Dendritic cell treated with granulocyte-macrophage colony-stimulating factor and Interleukin-4, amounts not matched to agents 40 ng/mL and 50 ng/mL, for 4 days (primary cell): ENCODE data around the gene C9orf72.
"Not testable (repeated sequence)": the region's sequence is repeated elsewhere in the genome, so short reads cannot be mapped to it uniquely, and the experiment has no call there.

ENCODE experiments used
- H3K27ac Mint-ChIP-seq: one replicate; pipeline ENCODE4 v1.8.0; 2022; ENCODE audit warnings: mild to moderate bottlenecking, mixed read lengths
- H3K27me3 Mint-ChIP-seq: one replicate; pipeline ENCODE4 v1.8.0; 2022; ENCODE audit warnings: mild to moderate bottlenecking, mixed read lengths
- H3K36me3 Mint-ChIP-seq: one replicate; pipeline ENCODE4 v1.8.0; 2022; ENCODE audit warnings: low read depth, mixed read lengths
- H3K4me1 Mint-ChIP-seq: one replicate; pipeline ENCODE4 v1.8.0; 2022; ENCODE audit warnings: low read depth, mixed read lengths
- H3K4me3 Mint-ChIP-seq: one replicate; pipeline ENCODE4 v1.8.0; 2022; ENCODE audit warnings: mild to moderate bottlenecking, moderate library complexity, mixed read lengths
- H3K9me3 Mint-ChIP-seq: one replicate; pipeline ENCODE4 v1.8.0; 2022; ENCODE audit warnings: mixed read lengths
- intact Hi-C: fragments of 100-400 bp; cut with micrococcal nuclease; formaldehyde crosslinking; loops from one replicate; pipeline ENCODE4 v1.15.0; 2022

Gene C9orf72, protein sequence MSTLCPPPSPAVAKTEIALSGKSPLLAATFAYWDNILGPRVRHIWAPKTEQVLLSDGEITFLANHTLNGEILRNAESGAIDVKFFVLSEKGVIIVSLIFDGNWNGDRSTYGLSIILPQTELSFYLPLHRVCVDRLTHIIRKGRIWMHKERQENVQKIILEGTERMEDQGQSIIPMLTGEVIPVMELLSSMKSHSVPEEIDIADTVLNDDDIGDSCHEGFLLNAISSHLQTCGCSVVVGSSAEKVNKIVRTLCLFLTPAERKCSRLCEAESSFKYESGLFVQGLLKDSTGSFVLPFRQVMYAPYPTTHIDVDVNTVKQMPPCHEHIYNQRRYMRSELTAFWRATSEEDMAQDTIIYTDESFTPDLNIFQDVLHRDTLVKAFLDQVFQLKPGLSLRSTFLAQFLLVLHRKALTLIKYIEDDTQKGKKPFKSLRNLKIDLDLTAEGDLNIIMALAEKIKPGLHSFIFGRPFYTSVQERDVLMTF

DNA sequence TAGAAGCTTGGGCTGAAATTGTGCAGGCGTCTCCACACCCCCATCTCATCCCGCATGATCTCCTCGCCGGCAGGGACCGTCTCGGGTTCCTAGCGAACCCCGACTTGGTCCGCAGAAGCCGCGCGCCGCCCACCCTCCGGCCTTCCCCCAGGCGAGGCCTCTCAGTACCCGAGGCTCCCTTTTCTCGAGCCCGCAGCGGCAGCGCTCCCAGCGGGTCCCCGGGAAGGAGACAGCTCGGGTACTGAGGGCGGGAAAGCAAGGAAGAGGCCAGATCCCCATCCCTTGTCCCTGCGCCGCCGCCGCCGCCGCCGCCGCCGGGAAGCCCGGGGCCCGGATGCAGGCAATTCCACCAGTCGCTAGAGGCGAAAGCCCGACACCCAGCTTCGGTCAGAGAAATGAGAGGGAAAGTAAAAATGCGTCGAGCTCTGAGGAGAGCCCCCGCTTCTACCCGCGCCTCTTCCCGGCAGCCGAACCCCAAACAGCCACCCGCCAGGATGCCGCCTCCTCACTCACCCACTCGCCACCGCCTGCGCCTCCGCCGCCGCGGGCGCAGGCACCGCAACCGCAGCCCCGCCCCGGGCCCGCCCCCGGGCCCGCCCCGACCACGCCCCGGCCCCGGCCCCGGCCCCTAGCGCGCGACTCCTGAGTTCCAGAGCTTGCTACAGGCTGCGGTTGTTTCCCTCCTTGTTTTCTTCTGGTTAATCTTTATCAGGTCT lies at the start of gene C9orf72:
TSS of gene C9orf72 (minus strand) at position 564 of the 716 bp plus-strand sequence. CDS start 6,361 bp downstream, outside the sequence.
- intact Hi-C loops: loop anchor here (1.0 to 5.0 kb wide), 3 partner anchors 26 to 129 kb away; no protein-coding TSS in a partner anchor
- H3K36me3 Mint-ChIP-seq: peaks cover 49% of the 10 kb centered on the region
- H3K27me3 Mint-ChIP-seq: no peaks in the 10 kb centered on the region
- peak within 1 kb of the TSS; percentile 97 for H3K27ac Mint-ChIP-seq
- peaks cover 15% of the 10 kb centered on the region for H3K9me3 Mint-ChIP-seq
- peaks cover 42% of the 10 kb centered on the region for H3K4me1 Mint-ChIP-seq
- peak within 1 kb of the TSS; percentile 93 for H3K4me3 Mint-ChIP-seq

DNA sequence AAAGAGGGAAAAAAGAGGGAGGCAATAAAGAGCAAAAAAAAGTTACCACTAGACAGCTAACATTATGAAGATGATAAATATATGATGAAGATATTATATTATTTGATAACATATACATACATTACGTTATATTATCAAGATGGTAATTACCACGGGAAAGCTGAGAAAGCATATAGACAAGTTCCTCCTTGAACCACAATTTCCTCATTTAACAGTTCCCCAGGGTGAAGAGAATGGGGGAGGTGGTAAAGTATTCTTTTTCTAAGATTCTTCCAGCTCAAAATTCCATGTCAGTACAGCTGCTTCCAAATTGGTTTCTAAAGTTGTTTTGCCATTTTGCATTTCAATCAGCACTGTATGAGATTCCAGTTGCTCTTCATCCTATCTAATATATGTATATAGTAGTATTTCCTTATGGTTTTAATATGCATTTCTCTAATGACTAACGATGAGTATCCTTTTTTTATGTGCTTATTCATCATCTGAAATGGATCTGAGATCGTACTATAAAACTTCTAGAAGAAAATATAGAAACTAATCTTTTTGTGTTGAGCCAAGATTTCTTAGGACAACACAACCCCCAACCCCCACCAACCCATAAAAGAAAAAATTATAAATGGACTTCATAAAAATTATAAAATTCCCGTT lies 49.5 kb upstream of the C9orf72 start:
- intact Hi-C loops: no loop called here
- Mint-ChIP-seq H3K9me3 (no peaks in the 10 kb centered on the region), H3K4me1 (peaks cover 41% of the 10 kb centered on the region), H3K36me3 (no peaks in the 10 kb centered on the region), H3K27me3 (no peaks in the 10 kb centered on the region), H3K4me3 (no peak overlapping the region), H3K27ac (peak overlapping the region; percentile 53)

DNA sequence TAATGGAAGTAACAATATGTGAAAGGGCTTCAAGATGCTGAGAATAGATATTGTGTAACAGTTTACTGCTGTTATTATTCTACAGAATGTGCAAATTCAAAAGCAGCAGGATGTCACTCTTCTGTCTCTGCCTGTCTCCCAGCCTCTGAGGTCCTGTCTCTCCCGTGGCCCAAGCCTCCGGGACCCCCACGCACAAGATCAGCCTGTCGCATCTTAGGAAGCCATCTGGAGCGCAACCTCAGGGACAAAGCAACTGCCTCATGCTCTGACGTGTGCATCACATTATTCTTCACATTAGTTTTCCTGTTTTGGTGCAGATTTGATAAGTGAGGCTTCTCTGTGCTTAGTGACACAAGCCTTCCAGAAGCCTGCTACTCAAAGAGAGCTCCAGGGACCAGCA lies 46.5 kb upstream of the C9orf72 start:
- intact Hi-C loops: no loop called here
- Mint-ChIP-seq H3K4me1 (peaks cover 36% of the 10 kb centered on the region), H3K36me3 (no peaks in the 10 kb centered on the region), H3K27ac (peak overlapping the region; percentile 19), H3K4me3 (no peak overlapping the region), H3K9me3 (no peaks in the 10 kb centered on the region), H3K27me3 (no peaks in the 10 kb centered on the region)

DNA sequence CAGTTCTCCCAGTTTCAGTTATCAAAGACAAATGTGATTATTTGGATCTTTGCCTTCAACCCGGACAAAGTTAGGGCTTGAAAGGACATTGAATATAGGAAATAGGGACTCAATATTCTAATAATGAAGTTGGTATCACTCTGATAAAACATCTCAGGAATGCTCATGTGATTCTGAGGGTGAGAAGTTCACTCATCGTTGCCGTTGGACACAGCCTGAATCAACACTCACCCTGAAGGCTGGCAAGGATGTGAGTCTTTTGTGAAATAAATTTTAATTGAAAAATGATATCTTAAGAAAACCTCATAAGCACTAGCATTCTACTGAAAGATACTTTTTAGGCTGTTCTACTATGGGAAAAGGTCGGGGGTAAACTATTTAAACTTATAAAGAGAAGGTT lies 44.8 kb upstream of the C9orf72 start:
- Mint-ChIP-seq H3K4me3 (no peak overlapping the region), H3K36me3 (no peaks in the 10 kb centered on the region), H3K27ac (no peak overlapping the region), H3K4me1 (peaks cover 27% of the 10 kb centered on the region), H3K9me3 (no peaks in the 10 kb centered on the region), H3K27me3 (no peaks in the 10 kb centered on the region)
- intact Hi-C loops: no loop called here

DNA sequence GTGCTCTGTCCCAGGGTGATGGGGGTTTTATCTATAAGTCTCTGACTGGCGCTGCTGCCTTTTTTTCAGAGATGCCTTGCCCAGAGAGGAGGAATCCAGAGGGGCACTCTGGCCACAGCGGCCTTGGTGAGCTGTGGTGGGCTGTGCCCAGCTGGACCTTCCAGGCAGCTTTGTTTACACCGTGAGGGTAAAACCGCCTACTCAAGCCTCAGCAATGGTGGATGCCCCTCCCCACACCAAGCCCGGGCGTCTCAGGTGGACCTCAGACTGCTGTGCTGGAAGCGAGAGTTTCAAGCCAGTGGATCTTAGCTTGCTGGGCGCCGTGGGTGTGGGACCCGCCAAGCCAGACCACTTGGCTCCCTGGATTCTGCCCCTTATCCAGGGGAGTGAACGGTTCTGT lies 41.3 kb upstream of the C9orf72 start:
- intact Hi-C loops: no loop called here
- Mint-ChIP-seq H3K4me1 (peaks cover 34% of the 10 kb centered on the region), H3K27me3 (no peaks in the 10 kb centered on the region), H3K4me3 (no peak overlapping the region), H3K9me3 (no peaks in the 10 kb centered on the region), H3K36me3 (no peaks in the 10 kb centered on the region), H3K27ac (no peak overlapping the region)

DNA sequence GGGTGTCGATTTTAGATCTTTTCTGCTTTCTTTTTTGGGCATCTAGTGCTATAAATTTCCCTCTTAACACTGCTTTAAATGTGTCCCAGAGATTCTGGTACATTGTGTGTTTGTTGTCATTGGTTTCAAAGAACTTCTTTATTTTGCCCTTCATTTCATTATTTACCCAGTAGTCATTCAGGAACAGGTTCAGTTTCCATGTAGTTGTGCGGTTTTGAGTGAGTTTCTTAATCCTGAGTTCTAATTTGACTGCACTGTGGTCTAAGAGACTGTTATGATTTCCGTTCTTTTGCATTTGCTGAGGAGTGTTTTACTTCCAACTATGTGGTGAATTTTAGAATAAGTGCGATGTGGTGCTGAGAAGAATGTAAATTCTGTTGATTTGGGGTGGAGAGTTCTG lies 38.8 kb upstream of the C9orf72 start:
- H3K27me3 Mint-ChIP-seq, H3K9me3 Mint-ChIP-seq, H3K4me3 Mint-ChIP-seq, H3K36me3 Mint-ChIP-seq, intact Hi-C loops: not testable (repeated sequence)
- peak overlapping the region; percentile 46 for H3K27ac Mint-ChIP-seq
- peaks cover 38% of the 10 kb centered on the region for H3K4me1 Mint-ChIP-seq

DNA sequence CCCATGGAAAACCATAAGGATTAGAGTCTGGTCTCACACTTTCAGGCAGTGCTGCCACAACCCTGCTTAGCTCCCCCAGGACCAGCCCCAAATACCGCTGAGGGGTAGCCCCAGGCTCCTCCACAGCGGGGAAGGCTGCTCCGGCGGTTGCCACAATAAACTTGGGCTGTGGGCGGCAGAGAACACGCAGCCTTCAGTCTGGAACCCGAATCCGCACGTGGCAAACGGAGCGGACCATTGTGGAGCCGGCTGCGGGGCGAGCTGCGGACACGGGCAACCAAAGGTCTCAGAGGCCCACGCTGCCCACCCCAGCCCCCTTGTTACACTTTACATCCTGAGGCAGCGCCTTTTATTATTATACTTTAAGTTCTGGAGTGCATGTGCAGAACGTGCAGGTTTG lies 37.3 kb upstream of the C9orf72 start:
- H3K36me3 Mint-ChIP-seq: no peaks in the 10 kb centered on the region
- H3K4me1 Mint-ChIP-seq: peaks cover 38% of the 10 kb centered on the region
- H3K4me3 Mint-ChIP-seq: no peak overlapping the region
- H3K27ac Mint-ChIP-seq: no peak overlapping the region
- no peaks in the 10 kb centered on the region for H3K27me3 Mint-ChIP-seq
- intact Hi-C loops: no loop called here
- no peaks in the 10 kb centered on the region for H3K9me3 Mint-ChIP-seq

DNA sequence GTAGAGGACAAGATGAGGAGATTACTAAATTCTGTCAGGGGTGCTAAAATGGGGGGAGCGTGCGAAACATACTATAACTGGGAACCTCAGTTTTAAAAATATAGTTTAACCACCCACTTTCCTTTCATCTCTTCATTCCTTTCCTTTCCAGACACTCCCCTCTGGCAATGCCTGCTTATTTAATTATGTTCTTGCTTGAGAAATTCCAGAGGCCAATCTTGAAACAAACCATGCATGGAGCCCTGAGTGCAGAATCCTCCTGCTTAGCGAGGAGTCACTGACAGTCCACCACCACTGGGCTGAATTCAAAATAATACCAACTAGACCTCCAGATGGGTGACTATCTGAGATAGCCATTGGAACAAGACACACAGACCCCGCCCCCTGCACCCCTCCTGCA lies 29.7 kb upstream of the C9orf72 start:
- intact Hi-C loops: no loop called here
- H3K27ac Mint-ChIP-seq: peak overlapping the region; percentile 92
- H3K27me3 Mint-ChIP-seq: no peaks in the 10 kb centered on the region
- H3K36me3 Mint-ChIP-seq: no peaks in the 10 kb centered on the region
- no peak overlapping the region for H3K4me3 Mint-ChIP-seq
- peaks cover 51% of the 10 kb centered on the region for H3K4me1 Mint-ChIP-seq
- H3K9me3 Mint-ChIP-seq: no peaks in the 10 kb centered on the region

DNA sequence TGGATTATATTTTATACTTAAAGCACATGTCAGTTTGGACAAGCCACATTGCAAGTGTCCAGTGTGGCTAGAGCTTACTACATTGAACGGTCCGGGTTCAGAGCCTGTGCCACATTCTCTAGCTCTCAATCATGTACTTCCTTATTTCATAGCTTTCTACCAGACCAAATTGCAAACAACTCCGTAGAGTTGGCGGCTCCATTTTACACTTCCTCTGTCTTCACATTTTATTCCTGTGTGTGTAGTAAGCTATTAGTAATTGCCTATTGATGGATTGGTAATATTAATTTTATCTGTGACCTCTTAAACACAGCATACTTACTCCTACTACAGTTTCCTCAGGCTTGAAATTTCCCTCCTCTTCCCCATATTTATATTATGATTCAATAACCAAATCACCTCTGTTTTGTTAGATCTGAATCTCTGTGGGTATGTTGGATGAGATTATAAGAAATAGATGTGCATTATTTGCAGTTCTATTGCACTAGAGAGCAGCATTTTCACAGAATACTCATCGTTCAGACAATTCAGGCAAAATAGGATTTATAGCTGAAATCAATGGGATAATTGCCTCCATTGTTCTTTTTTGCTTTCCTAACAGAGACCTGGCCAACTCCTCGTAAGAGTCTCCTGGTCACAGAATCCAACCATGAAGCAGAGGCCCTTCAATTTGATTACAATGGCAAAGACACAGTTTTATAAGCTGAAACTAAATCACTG lies 29.0 kb upstream of the C9orf72 start:
- Mint-ChIP-seq H3K36me3 (no peaks in the 10 kb centered on the region), H3K9me3 (no peaks in the 10 kb centered on the region), H3K27ac (peak overlapping the region; percentile 92), H3K4me1 (peaks cover 52% of the 10 kb centered on the region), H3K27me3 (no peaks in the 10 kb centered on the region), H3K4me3 (no peak overlapping the region)
- intact Hi-C loops: no loop called here

DNA sequence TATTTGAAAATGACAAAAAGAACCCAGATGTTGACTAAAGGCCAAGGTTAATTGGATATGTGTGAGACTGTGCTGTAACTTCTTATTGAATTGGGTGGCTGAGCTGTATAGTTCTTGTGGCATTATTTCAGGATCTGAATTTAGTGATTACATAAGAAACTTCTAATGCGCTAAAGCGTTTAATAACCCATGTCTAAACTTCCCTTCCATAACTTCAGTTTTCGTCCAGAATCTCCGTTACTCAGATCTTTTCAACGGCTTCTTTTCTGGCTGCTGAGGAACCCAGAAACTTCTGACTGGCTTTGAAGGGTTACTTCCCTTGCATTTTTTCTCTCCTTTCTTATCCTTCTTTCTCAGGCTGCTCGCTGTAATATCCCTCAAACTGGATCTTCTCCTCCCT lies 28.1 kb upstream of the C9orf72 start:
- Mint-ChIP-seq H3K27me3 (no peaks in the 10 kb centered on the region), H3K4me3 (peak overlapping the region; percentile 42), H3K9me3 (no peaks in the 10 kb centered on the region), H3K36me3 (no peaks in the 10 kb centered on the region), H3K4me1 (peaks cover 58% of the 10 kb centered on the region), H3K27ac (peak overlapping the region; percentile 92)
- intact Hi-C loops: no loop called here

DNA sequence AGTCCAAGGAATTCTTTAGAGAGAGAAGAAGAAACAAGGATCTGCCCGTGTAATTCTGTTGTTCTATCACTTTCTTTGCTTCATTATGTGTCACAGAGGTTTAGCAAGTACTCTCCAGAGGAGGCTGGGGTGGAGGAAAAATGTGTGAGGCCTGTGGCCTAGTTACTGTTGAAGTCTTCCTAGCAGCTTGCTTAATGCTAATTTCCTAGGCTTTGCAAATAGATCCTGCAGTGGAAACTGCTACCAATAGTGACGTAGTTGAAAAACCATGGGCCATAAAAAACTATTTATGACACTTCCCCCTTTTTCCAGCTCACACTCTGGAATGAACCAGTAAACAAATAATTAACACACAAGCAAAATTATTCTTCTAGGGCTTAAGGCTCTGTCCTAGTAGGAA lies 27.0 kb upstream of the C9orf72 start:
- intact Hi-C loops: no loop called here
- Mint-ChIP-seq H3K27me3 (no peaks in the 10 kb centered on the region), H3K27ac (peak overlapping the region; percentile 92), H3K9me3 (peaks cover 7% of the 10 kb centered on the region), H3K36me3 (no peaks in the 10 kb centered on the region), H3K4me1 (peaks cover 68% of the 10 kb centered on the region), H3K4me3 (peak overlapping the region; percentile 61)

DNA sequence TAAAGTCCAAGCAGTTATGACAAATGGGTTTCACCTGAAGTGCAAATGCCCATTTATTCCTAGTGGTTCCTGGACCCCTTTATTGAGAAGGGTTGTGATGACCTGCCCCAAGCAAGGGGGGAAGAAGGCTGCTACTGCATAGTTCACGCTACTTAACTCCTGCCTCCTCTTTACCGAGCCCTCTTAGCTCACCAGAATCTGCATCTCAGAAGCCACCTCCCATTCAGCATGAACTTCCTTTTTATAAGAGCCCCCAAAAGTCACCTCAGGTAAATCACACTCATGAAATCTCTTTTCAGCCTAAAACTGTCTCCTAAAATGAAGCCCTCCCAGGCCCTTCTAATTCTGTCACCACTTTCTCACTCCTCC lies 26.6 kb upstream of the C9orf72 start:
- intact Hi-C loops: loop anchor here (1.0 kb wide), 2 partner anchors 14 to 27 kb away; partner anchors contain the start of gene C9orf72
- H3K4me3 Mint-ChIP-seq: peak overlapping the region; percentile 61

DNA sequence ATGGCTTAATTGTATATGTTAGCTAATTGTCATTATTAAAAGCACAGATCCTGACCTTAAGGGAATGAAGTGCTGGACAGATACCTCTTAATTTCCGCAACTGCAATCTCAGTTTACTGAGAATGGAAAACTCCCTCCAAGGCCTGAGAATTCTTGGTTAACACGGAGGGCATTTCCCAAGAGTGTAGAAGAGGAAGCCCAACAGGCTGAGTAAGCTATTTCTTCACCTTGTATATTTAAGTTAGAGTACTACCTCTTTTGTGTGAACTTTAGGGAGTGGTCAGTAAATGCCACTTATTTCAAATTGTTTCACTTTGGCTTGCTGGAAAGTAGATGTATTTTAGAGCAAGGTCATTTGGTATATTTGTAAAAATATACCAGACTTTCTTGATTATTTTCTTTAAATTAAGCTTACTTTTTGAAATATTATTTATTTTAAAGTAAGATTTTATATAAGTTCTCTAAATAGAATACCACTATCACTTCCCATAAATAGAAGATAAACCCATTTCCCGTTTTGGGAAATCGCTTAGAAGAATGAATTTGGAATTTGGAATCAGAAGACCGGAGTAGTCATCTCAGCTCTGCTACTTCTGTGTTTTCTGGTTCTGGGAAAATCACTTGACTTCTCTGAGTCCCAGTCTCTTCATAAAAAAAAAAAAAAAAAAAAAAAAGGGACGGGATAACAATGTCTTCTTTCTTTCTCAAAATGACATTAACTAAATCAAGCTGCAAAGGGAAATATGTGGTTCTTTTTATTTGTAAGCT lies 26.0 kb upstream of the C9orf72 start:
- H3K9me3 Mint-ChIP-seq: peaks cover 9% of the 10 kb centered on the region
- H3K36me3 Mint-ChIP-seq: no peaks in the 10 kb centered on the region
- H3K4me3 Mint-ChIP-seq: peak overlapping the region; percentile 61
- no peaks in the 10 kb centered on the region for H3K27me3 Mint-ChIP-seq
- H3K4me1 Mint-ChIP-seq: peaks cover 68% of the 10 kb centered on the region
- intact Hi-C loops: loop anchor here (1.0 kb wide), 2 partner anchors 13 to 26 kb away; partner anchors contain the start of gene C9orf72
- H3K27ac Mint-ChIP-seq: peak overlapping the region; percentile 92

More for the DNA sequence above, 26.6 kb upstream of the C9orf72 start:
- Mint-ChIP-seq H3K9me3 (peaks cover 9% of the 10 kb centered on the region), H3K4me1 (peaks cover 68% of the 10 kb centered on the region), H3K27ac (peak overlapping the region; percentile 92), H3K36me3 (no peaks in the 10 kb centered on the region), H3K27me3 (no peaks in the 10 kb centered on the region)
